Fibroblast of lung (primary cell): Measurements from ENCODE around the gene PDE9A. TPM values are rescaled to one million over a fixed set of nuclear protein-coding genes. Genes with fewer than 3 reads are reported as not detected.

ENCODE experiments used
- DNase-seq, 2 donors: peaks; one replicate each; pipeline versions ENCODE4 v3.0.0 to v3.0.0-alpha.2; 2010; ENCODE audit warnings: low read depth in 2 of 2
- H2AFZ ChIP-seq: 2 replicates; pipeline ENCODE4 v1.5.1; 2012; ENCODE audit warnings: low read length, control low read depth, inconsistent platforms
- H3K27ac ChIP-seq: 2 replicates; pipeline ENCODE4 v1.5.1; 2011; ENCODE audit warnings: low read length, control low read depth; ENCODE audit not compliant: insufficient read depth
- H3K27me3 ChIP-seq: 2 replicates; pipeline ENCODE4 v1.5.1; 2011; ENCODE audit warnings: mild to moderate bottlenecking, low read length; ENCODE audit not compliant: control insufficient read depth, insufficient read depth
- H3K36me3 ChIP-seq: 2 replicates; pipeline ENCODE4 v1.5.1; 2011; ENCODE audit warnings: low read length; ENCODE audit not compliant: control insufficient read depth, insufficient read depth
- H3K4me1 ChIP-seq: 2 replicates; pipeline ENCODE4 v1.5.1; 2011; ENCODE audit warnings: low read length; ENCODE audit not compliant: control insufficient read depth, insufficient read depth; ENCODE audit errors: extremely low read depth
- H3K4me2 ChIP-seq: 2 replicates; pipeline ENCODE4 v1.5.1; 2011; ENCODE audit warnings: low read length, control low read depth; ENCODE audit not compliant: insufficient read depth; ENCODE audit errors: extremely low read depth
- H3K4me3 ChIP-seq, 4 experiments: fragments of 200-600 bp in 1 of 4; sonication (generic) in 1 of 4; replicated peaks in 1 of 4; 2 replicates each; pipeline ENCODE4 v1.5.1; 2011 to 2016; ENCODE audit warnings: low read length in 4 of 4, low read depth in 3 of 4, mild to moderate bottlenecking in 3 of 4, control low read depth in 2 of 4, inconsistent platforms in 1 of 4, mixed read lengths in 1 of 4; ENCODE audit not compliant: insufficient read depth in 1 of 4; ENCODE audit errors: control extremely low read depth in 1 of 4
- H3K79me2 ChIP-seq: 2 replicates; pipeline ENCODE4 v1.5.1; 2012; ENCODE audit warnings: mild to moderate bottlenecking, low read length, inconsistent platforms; ENCODE audit not compliant: control insufficient read depth, insufficient read depth
- H3K9ac ChIP-seq: 2 replicates; pipeline ENCODE4 v1.5.1; 2011; ENCODE audit warnings: mild to moderate bottlenecking, low read length, control low read depth; ENCODE audit not compliant: insufficient read depth
- H3K9me3 ChIP-seq: 2 replicates; pipeline ENCODE4 v1.5.1; 2012; ENCODE audit warnings: low read depth, low read length; ENCODE audit not compliant: control insufficient read depth, insufficient read depth
- H4K20me1 ChIP-seq: 2 replicates; pipeline ENCODE4 v1.5.1; 2011; ENCODE audit warnings: low read length; ENCODE audit not compliant: control insufficient read depth, insufficient read depth; ENCODE audit errors: extremely low read depth
- CTCF ChIP-seq, 2 donors: IDR thresholded peaks in 1 of 2; conservative IDR thresholded peaks in 1 of 2; 1 replicate in 1 of 2; 2 replicates in 1 of 2; pipeline ENCODE4 v1.5.1; 2011 to 2012; ENCODE audit warnings: low read length in 2 of 2, control low read depth in 1 of 2, inconsistent platforms in 1 of 2, low read depth in 1 of 2, mild to moderate bottlenecking in 1 of 2
- EZH2 ChIP-seq: IDR thresholded peaks from 2 replicates; pipeline ENCODE4 v1.5.1; 2012; ENCODE audit warnings: low read length, control low read depth, mild to moderate bottlenecking; ENCODE audit errors: missing control alignments
- polyA plus RNA-seq, 2 donors: library from polyadenylated mRNA; depleted of rRNA in 1 of 2; stranded (reverse) in 1 of 2; unstranded in 1 of 2; fragments of >200 nt; gene quantifications; 2 replicates each; pipeline ENCODE4 v1.2.1, GENCODE V29; 2011 to 2012; ENCODE audit warnings: missing spikeins in 1 of 2
- total RNA-seq: library from RNA; depleted of rRNA; stranded (reverse); fragments of >200 nt; gene quantifications from 2 replicates; pipeline ENCODE4 v1.2.1, GENCODE V29; 2014

Gene PDE9A
- total and polyA plus RNA-seq, 2 donors (not counting 1 experiment from before 2014, with no cell fraction given), result 1.8 to 4.4 TPM

DNA sequence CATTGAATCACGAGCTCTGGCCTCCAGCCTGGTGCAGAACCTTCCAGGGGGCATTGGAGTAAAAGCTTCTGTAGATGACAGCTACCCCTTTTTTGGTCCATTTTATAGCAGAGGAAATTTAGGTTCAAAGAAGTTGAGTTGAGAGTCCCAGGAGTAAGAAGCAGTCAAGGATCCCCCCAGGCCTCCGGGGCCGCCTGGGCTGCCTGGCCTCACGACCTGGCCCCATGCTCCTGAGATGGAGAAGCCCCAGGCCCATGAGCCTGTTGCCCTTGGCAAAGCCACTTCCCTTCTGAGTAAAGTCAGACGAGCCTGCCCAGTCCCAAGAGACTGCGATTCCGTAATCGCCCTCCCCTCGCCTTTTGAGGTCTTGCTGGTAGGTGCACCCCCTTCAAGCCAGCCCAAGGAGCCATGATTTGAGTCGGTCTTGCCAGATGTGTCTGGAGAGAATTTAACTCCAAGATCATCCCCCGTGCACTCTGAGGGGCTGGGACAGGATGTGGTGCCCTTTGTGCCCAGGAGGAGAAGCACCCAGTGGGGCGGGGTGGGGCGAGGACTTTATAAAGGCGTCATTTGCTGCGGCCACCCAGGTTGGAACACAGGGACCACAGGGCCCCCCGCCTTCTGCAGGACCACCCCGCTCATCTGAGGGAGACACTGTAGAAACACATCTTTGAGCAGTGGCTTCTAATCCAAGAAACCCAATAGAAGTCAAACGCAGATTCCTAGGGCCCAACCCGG lies 30.1 kb downstream of the PDE9A start:
- H3K4me3 ChIP-seq, result no peak overlapping the region
- no peak overlapping the region for H3K27ac ChIP-seq
- no peak for DNase-seq
- no peaks in the 10 kb centered on the region for H3K4me1 ChIP-seq
- no peak overlapping the region for H3K9ac ChIP-seq
- H3K36me3 ChIP-seq, result no peaks in the 10 kb centered on the region
- H2AFZ ChIP-seq, result no peak overlapping the region
- H4K20me1 ChIP-seq, result no peaks in the 10 kb centered on the region
- TF ChIP-seq EZH2 (no peak), CTCF (conservative IDR thresholded peaks at IDR 0.05 in 1 of 2, IDR thresholded peaks at IDR 0.05 in 1 of 2; ENCODE audit: low read depth in 1 of 2, low read length in 2 of 2) (no peak)
- no peaks in the 10 kb centered on the region for H3K27me3 ChIP-seq
- H3K4me2 ChIP-seq, result no peak overlapping the region
- H3K79me2 ChIP-seq, result no peaks in the 10 kb centered on the region
- no peaks in the 10 kb centered on the region for H3K9me3 ChIP-seq

DNA sequence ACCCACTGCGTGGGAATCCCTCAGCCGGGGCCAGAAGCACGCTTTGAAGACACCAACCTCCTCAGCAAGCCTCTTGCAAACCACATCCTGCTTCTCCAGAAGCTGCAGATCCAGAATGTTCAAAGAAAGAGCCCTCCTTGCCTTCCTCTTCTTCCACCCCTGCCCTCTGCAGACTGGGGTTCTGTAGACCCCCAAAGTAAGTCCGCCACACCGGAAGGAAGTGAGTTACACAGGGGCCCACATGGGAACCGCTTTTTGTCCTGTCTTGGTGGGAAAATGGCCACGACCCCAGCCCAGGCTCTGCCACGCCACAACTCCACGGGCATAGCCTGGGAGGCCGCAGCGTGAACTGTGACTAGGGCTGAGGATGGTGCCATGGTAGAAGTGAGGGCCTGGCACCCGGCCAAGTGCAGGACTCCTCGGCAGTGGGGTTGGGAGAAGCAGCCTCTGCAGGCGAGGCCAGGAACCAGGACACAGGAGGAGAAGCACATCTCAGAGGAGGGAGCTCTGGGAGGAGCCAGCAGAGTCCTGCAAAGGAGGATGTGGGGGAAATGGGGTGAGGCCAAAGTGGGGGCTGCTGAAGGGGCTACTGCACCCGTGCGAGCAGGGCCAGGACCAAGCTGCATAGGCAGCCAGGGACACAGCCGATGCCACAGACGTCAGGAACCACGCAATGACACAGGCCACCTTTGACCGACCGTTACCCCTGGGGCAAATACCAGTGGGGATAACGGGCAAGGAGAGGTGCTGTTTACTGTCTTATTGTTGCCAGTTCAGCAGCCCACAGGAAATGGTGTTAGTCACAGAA lies 30.9 kb downstream of the PDE9A start:
- Histone ChIP-seq H3K9ac (no peak overlapping the region), H3K36me3 (no peaks in the 10 kb centered on the region), H3K27me3 (no peaks in the 10 kb centered on the region), H3K79me2 (no peaks in the 10 kb centered on the region), H4K20me1 (no peaks in the 10 kb centered on the region), H3K9me3 (no peaks in the 10 kb centered on the region), H3K4me1 (no peaks in the 10 kb centered on the region), H3K27ac (no peak overlapping the region), H2AFZ (no peak overlapping the region), H3K4me3 (no peak overlapping the region), H3K4me2 (no peak overlapping the region)
- no peak for TF ChIP-seq EZH2
- TF ChIP-seq CTCF (conservative IDR thresholded peaks at IDR 0.05 in 1 of 2, IDR thresholded peaks at IDR 0.05 in 1 of 2; ENCODE audit: low read depth in 1 of 2, low read length in 2 of 2), result no peak
- DNase-seq, result no peak

DNA sequence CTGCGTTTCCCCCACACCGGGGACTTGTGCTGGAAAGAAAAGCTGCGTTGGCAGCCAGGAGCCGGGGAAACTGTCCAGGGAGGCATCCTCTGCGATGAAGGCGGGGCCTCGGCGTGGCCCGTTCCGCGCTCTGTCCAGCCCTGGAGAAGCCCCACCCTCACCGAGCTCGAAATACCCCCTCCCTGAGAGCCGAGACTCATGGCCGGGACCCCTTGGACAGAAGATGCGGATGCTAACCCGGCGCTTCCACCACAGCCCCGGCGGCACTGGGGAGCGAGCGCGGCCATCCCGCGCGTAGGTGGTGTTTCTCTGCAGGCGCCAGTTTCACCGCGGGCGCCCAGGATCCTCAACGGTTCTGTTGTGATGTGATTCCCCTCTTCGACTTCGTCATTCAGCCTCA lies 31.6 kb downstream of the PDE9A start:
- Histone ChIP-seq H3K4me2 (no peak overlapping the region), H3K79me2 (no peaks in the 10 kb centered on the region), H3K4me1 (no peaks in the 10 kb centered on the region), H3K27me3 (no peaks in the 10 kb centered on the region), H2AFZ (no peak overlapping the region), H4K20me1 (no peaks in the 10 kb centered on the region), H3K9ac (no peak overlapping the region), H3K9me3 (no peaks in the 10 kb centered on the region), H3K4me3 (no peak overlapping the region), H3K27ac (no peak overlapping the region), H3K36me3 (no peaks in the 10 kb centered on the region)
- no peak for TF ChIP-seq CTCF (conservative IDR thresholded peaks at IDR 0.05 in 1 of 2, IDR thresholded peaks at IDR 0.05 in 1 of 2; ENCODE audit: low read depth in 1 of 2, low read length in 2 of 2)
- no peak for TF ChIP-seq EZH2
- no peak for DNase-seq
